ENCODE measurements around the gene RHOXF1.

DNA sequence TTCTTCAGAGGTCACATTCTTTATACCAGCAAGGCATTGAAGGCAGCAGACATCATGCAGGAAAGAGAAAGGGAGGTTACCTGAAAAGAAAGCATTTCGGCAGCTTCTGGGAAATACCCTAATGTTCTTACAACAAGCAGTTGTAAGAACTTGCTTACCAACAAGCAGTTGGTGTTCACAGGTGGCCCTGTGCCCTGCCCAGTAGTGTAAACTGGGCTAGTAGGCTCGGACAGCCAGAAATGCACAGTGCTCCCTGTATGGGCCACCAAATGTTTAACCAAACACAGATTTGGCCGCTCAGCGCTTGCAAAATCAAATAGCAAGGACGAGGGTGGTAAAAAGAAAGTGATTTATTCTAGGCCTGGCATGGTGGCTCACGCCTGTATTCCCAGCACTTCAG is 20.4 kb upstream of the RHOXF1 start:
- TF ChIP-seq, protein P1, sequence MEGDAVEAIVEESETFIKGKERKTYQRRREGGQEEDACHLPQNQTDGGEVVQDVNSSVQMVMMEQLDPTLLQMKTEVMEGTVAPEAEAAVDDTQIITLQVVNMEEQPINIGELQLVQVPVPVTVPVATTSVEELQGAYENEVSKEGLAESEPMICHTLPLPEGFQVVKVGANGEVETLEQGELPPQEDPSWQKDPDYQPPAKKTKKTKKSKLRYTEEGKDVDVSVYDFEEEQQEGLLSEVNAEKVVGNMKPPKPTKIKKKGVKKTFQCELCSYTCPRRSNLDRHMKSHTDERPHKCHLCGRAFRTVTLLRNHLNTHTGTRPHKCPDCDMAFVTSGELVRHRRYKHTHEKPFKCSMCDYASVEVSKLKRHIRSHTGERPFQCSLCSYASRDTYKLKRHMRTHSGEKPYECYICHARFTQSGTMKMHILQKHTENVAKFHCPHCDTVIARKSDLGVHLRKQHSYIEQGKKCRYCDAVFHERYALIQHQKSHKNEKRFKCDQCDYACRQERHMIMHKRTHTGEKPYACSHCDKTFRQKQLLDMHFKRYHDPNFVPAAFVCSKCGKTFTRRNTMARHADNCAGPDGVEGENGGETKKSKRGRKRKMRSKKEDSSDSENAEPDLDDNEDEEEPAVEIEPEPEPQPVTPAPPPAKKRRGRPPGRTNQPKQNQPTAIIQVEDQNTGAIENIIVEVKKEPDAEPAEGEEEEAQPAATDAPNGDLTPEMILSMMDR (conservative IDR thresholded peaks at IDR 0.05) = no peak
- no peak for TF ChIP-seq ZFX (IDR thresholded peaks at IDR 0.05)
